Smooth muscle cell (in vitro differentiated cells): ENCODE data around the gene NME7. TPM values are rescaled to one million over a fixed set of nuclear protein-coding genes. Genes with fewer than 3 reads are reported as not detected.

Experiments used
- DNase-seq: peaks from one replicate; lab custom pipeline; 2025; ENCODE audit not compliant: unreplicated experiment; lab: John Stamatoyannopoulos, UW
- H2AFZ ChIP-seq: fragments of 200-600 bp; sonication (generic); 2 replicates; pipeline ENCODE4 v1.6.0; 2016; ENCODE audit warnings: antibody characterized with exemption, low read depth, mild to moderate bottlenecking
- H3F3A ChIP-seq: fragments of 200-600 bp; sonication (generic); 2 replicates; pipeline ENCODE4 v1.6.0; 2017; ENCODE audit warnings: antibody characterized with exemption, low read depth
- H3K27ac ChIP-seq: fragments of 200-600 bp; sonication (generic); 2 replicates; pipeline ENCODE4 v1.5.1; 2016; ENCODE audit warnings: low read depth, mild to moderate bottlenecking
- H3K27me3 ChIP-seq: fragments of 200-600 bp; sonication (generic); 2 replicates; pipeline ENCODE4 v1.6.1; 2016; ENCODE audit warnings: low read depth, mild to moderate bottlenecking
- H3K36me3 ChIP-seq: fragments of 200-600 bp; sonication (generic); 2 replicates; pipeline ENCODE4 v1.5.1; 2016; ENCODE audit warnings: low read depth
- H3K4me1 ChIP-seq: fragments of 200-600 bp; sonication (generic); 2 replicates; pipeline ENCODE4 v1.5.1; 2016; ENCODE audit warnings: low read depth
- H3K4me2 ChIP-seq: fragments of 200-600 bp; sonication (generic); 2 replicates; pipeline ENCODE4 v1.6.0; 2016; ENCODE audit warnings: mild to moderate bottlenecking
- H3K4me3 ChIP-seq: fragments of 200-600 bp; sonication (generic); 2 replicates; pipeline ENCODE4 v1.5.1; 2016; ENCODE audit warnings: mild to moderate bottlenecking
- H3K79me2 ChIP-seq: fragments of 200-600 bp; sonication (generic); 2 replicates; pipeline ENCODE4 v1.6.0; 2016; ENCODE audit warnings: low read depth, mild to moderate bottlenecking
- H3K9ac ChIP-seq: fragments of 200-600 bp; sonication (generic); 2 replicates; pipeline ENCODE4 v1.6.0; 2016; ENCODE audit warnings: low read depth
- H3K9me3 ChIP-seq: fragments of 200-600 bp; sonication (generic); replicated peaks from 2 replicates; pipeline ENCODE4 v1.5.1; 2016; ENCODE audit warnings: low read depth
- H4K20me1 ChIP-seq: fragments of 200-600 bp; sonication (generic); 2 replicates; pipeline ENCODE4 v1.6.0; 2016; ENCODE audit warnings: low read depth
- WGBS: methylation state at CpG from one replicate; pipeline ENCODE4 v1.1.7; 2016; ENCODE audit warnings: low lambda C conversion rate; 5-methylcytosine and 5-hydroxymethylcytosine counted together
- polyA plus RNA-seq: library from polyadenylated mRNA; unstranded; fragments of >200 nt; fragmentation: Nextera tagmentation; extraction: Ambion mirVana; gene quantifications from 2 replicates; pipeline ENCODE4 v1.2.1, GENCODE V29; 2016
- total RNA-seq: library from RNA; depleted of rRNA; stranded (reverse); fragments of >200 nt; gene quantifications from 2 replicates; pipeline ENCODE4 v1.2.3, GENCODE V29; 2014
- TF ChIP-seq, protein P1 (sequence below): fragments of 200-600 bp; sonication (generic); IDR thresholded peaks from 2 replicates; pipeline ENCODE4 v1.5.1; 2017; ENCODE audit warnings: borderline replicate concordance, mild to moderate bottlenecking, antibody characterized with exemption; ENCODE audit not compliant: insufficient read depth, poor library complexity, severe bottlenecking

NME7 gene
- total and polyA plus RNA-seq, 2 experiments from 2014 or later = 26.5 to 77.8 TPM

DNA sequence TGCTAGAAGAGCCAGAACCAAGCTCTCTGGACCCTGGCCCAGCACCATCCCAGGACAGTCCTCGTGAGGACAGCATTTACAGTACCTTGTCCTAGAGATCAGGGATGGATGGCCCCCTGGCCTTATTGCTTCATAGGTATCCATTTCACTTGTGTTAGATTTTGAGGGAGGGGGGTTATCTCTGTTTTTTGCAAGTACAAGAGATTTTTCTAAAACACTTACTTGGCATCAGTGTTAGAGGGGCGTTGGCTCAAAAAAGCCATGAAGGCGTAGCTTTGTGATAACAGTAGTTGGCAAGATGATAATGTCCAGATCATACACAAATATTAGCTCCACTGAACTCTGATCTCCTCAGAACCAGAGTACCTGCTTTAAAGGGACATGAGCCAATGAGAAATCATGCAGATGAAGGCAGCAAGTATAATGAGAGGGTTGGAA is 266.9 kb downstream of the NME7 start:
- TF ChIP-seq, protein P1, sequence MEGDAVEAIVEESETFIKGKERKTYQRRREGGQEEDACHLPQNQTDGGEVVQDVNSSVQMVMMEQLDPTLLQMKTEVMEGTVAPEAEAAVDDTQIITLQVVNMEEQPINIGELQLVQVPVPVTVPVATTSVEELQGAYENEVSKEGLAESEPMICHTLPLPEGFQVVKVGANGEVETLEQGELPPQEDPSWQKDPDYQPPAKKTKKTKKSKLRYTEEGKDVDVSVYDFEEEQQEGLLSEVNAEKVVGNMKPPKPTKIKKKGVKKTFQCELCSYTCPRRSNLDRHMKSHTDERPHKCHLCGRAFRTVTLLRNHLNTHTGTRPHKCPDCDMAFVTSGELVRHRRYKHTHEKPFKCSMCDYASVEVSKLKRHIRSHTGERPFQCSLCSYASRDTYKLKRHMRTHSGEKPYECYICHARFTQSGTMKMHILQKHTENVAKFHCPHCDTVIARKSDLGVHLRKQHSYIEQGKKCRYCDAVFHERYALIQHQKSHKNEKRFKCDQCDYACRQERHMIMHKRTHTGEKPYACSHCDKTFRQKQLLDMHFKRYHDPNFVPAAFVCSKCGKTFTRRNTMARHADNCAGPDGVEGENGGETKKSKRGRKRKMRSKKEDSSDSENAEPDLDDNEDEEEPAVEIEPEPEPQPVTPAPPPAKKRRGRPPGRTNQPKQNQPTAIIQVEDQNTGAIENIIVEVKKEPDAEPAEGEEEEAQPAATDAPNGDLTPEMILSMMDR = no peak
- Histone ChIP-seq H3K27ac (no peak overlapping the region), H3K9ac (no peak overlapping the region), H2AFZ (no peak overlapping the region), H3K9me3 (no peaks in the 10 kb centered on the region), H4K20me1 (no peaks in the 10 kb centered on the region), H3K4me2 (no peak overlapping the region), H3K4me1 (peaks cover 12% of the 10 kb centered on the region), H3K4me3 (no peak overlapping the region), H3F3A (peaks cover 3% of the 10 kb centered on the region), H3K36me3 (no peaks in the 10 kb centered on the region), H3K79me2 (no peaks in the 10 kb centered on the region), H3K27me3 (no peaks in the 10 kb centered on the region)
- 98% methylated on average over 3 of the region's 3 CpGs for WGBS
- no peak for DNase-seq

DNA sequence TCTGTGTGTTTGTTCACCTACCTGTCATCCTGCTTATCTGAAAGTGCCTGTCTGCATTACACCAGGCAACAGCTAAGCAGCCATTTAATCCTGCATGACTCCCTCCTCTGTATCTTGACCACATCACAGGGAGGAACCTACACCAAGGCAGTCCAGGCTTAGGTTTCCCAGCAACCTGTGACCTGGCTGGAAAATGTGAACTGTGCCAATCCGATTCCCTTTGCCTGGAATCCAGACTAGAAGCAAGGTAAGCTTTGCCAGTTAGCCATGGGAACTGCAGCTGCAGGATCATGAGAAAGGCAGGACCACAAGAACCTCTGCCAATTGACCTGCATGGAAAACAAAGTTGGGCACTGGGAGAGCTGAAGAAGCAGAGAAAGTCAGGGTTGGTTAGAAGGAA is 267.4 kb downstream of the NME7 start:
- Histone ChIP-seq H3K27ac (no peak overlapping the region), H3K4me2 (no peak overlapping the region)
- WGBS = 67% methylated on average over 1 of the region's 1 CpG

DNA sequence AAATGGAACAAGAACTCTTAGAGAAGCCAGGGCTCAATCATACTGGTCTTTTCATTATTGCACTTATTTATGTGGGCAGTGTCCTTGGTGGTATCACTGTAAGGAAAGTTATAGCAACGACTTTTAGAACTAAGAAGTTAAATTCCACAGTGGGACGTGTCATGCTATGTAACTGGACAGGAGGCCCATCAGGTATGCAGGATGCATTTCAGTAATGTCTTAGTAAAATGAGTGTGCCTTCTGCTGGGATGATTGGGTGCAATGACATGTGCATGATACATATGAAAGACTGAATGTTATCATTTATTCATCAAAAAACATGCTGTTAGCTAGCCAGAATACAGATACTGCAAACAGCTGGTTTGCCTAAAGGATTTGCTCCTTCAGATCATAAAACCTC is 268.0 kb downstream of the NME7 start:
- Histone ChIP-seq H3K27ac (no peak overlapping the region), H3K27me3 (no peaks in the 10 kb centered on the region), H3K79me2 (no peaks in the 10 kb centered on the region), H3K4me2 (no peak overlapping the region), H3F3A (no peaks in the 10 kb centered on the region), H3K9me3 (no peaks in the 10 kb centered on the region), H3K4me3 (no peak overlapping the region), H4K20me1 (no peaks in the 10 kb centered on the region), H2AFZ (no peak overlapping the region), H3K4me1 (peaks cover 12% of the 10 kb centered on the region), H3K36me3 (no peaks in the 10 kb centered on the region), H3K9ac (no peak overlapping the region)
- TF ChIP-seq, protein P1 = no peak
- DNase-seq = no peak
- 50% methylated on average over 2 of the region's 2 CpGs for WGBS

More for the DNA sequence above, 267.4 kb downstream of the NME7 start:
- Histone ChIP-seq H3K9ac (no peak overlapping the region), H2AFZ (no peak overlapping the region), H3K9me3 (no peaks in the 10 kb centered on the region), H3K36me3 (no peaks in the 10 kb centered on the region), H3F3A (peaks cover under 1% of the 10 kb centered on the region), H3K27me3 (no peaks in the 10 kb centered on the region), H4K20me1 (no peaks in the 10 kb centered on the region), H3K4me1 (peaks cover 12% of the 10 kb centered on the region), H3K79me2 (no peaks in the 10 kb centered on the region), H3K4me3 (no peak overlapping the region)
- no peak for DNase-seq
- TF ChIP-seq, protein P1 = no peak

DNA sequence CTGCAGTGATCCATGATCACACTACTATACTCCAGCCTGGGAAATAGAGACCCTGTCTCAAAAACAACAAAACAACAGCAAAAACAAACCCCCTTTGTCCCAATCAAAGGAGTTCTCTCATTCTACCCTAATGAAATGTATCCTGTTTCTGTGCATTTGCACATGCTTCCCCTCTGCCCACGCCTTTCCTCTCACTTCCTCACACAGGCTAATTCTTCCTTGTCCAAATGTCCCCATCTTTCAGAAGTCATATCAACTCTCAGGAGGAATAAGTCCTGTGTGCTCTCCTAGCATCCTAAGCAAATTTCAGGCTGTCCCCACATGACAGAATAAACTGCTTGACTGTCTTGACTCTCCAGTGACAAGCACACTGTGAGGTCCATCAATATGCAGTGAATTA is 269.2 kb downstream of the NME7 start:
- H3K27ac ChIP-seq = no peak overlapping the region
- no peaks in the 10 kb centered on the region for H3F3A ChIP-seq
- TF ChIP-seq, protein P1 = no peak
- H3K4me2 ChIP-seq = no peak overlapping the region
- DNase-seq = no peak
- no peak overlapping the region for H3K4me3 ChIP-seq
- H2AFZ ChIP-seq = no peak overlapping the region
- no peaks in the 10 kb centered on the region for H3K27me3 ChIP-seq
- H4K20me1 ChIP-seq = no peaks in the 10 kb centered on the region
- H3K79me2 ChIP-seq = no peaks in the 10 kb centered on the region
- WGBS = 95% methylated on average over 1 of the region's 1 CpG
- H3K9ac ChIP-seq = no peak overlapping the region
- no peaks in the 10 kb centered on the region for H3K36me3 ChIP-seq
- H3K9me3 ChIP-seq = no peaks in the 10 kb centered on the region
- H3K4me1 ChIP-seq = peaks cover 12% of the 10 kb centered on the region
